GM12872 (cell line): Measurements from ENCODE around the gene ATG101.

Experiments
- CTCF ChIP-seq: IDR thresholded peaks from 3 replicates; pipeline ENCODE4 v1.5.1; 2011; ENCODE audit warnings: low read depth, mild to moderate bottlenecking, low read length, moderate library complexity; ENCODE audit not compliant: insufficient read depth

ATG101 gene

GRCh38 chr12:52073531-52074381, 4.0 kb downstream of the ATG101 start:
- TF ChIP-seq CTCF, result no peak

- no peak for TF ChIP-seq CTCF
Observed at GRCh38 chr12:52074971-52075724, 5.4 kb downstream of the ATG101 start.

- TF ChIP-seq CTCF, result no peak
Observed at GRCh38 chr12:52076811-52077210, 7.0 kb downstream of the ATG101 start.

- TF ChIP-seq CTCF, result no peak
Observed at GRCh38 chr12:52078276-52078675, 8.5 kb downstream of the ATG101 start.

- no peak for TF ChIP-seq CTCF
Observed at GRCh38 chr12:52079576-52080402, 10.0 kb downstream of the ATG101 start, which contains the start of gene SMIM41. SMIM41 (plus strand) TSS chr12:52079704; CDS start chr12:52079780, 76 bp downstream.

- TF ChIP-seq CTCF, result no peak
Observed at GRCh38 chr12:52080403-52081251, 10.8 kb downstream of the ATG101 start.
